ENCODE results near the gene INTS3. TPM values are rescaled to one million over a fixed set of nuclear protein-coding genes. Genes with fewer than 3 reads are reported as not detected.
"Not testable (repeated sequence)": the region's sequence is repeated elsewhere in the genome, so short reads cannot be mapped to it uniquely, and the experiment has no call there.

The INTS3 gene
- total RNA-seq, 1 donor from 2014 or later: 79.2 TPM

DNA sequence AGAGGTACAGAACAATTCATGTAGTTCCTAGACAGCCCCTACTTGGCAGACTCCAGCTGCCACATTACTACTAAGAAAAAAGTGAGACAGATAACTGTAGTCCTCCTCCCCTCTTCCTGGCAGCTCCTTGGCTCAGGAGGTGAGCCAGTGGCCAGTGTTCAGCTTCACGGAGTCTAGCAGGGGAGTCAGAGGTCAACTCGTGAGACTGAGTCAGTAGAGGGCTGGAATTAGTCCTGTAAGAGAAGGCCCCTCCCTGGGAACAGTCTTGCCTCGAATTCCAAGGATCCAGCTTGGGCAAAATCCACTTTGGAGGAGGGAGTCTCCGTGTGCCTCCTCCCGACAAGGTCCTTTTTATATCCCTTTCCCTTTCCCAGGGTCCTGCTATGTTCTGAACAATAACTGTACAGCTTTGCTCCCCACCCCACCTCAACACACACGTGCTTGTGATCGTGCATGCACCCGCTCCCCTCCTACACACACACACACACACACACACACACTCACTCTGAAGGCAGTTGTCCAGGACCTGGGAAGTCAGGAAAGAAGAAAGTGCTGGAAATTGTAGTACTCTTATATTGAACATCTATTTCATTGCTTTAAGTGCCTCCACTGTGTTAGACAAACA, 24.8 kb downstream of the INTS3 start:
- Mint-ChIP-seq H3K27me3 (ENCODE audit: low read depth) (no peaks in the 10 kb centered on the region), H3K27ac (ENCODE audit: unreplicated experiment) (peak overlapping the region; percentile 60), H3K4me1 (peaks cover 3% of the 10 kb centered on the region), H3K9me3 (no peaks in the 10 kb centered on the region), H3K4me3 (no peak overlapping the region), H3K36me3 (ENCODE audit: low read depth) (peaks cover 22% of the 10 kb centered on the region)
- TF ChIP-seq, protein P1, sequence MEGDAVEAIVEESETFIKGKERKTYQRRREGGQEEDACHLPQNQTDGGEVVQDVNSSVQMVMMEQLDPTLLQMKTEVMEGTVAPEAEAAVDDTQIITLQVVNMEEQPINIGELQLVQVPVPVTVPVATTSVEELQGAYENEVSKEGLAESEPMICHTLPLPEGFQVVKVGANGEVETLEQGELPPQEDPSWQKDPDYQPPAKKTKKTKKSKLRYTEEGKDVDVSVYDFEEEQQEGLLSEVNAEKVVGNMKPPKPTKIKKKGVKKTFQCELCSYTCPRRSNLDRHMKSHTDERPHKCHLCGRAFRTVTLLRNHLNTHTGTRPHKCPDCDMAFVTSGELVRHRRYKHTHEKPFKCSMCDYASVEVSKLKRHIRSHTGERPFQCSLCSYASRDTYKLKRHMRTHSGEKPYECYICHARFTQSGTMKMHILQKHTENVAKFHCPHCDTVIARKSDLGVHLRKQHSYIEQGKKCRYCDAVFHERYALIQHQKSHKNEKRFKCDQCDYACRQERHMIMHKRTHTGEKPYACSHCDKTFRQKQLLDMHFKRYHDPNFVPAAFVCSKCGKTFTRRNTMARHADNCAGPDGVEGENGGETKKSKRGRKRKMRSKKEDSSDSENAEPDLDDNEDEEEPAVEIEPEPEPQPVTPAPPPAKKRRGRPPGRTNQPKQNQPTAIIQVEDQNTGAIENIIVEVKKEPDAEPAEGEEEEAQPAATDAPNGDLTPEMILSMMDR (conservative IDR thresholded peaks at IDR 0.05): no peak
- no peak for DNase-seq (ENCODE audit: low read depth, low spot score)

DNA sequence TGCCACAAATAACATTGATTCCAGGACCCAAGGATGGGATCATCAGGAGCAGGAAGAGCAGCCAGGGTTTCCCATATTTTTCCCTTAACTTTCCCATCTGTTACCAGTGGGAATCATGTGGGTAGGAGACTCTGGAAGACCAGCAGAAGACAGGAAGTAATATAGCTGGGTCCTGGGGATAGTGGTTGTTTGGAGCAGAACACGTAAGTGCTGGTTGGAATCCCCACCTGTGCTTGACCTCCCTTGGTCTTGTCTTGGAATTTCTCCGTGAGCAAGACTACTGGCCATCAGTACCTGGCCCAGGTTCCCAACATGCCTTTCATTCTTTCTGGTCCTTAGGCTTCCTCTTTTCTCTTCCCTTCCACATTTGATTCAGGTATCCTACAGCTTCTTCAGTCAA, 26.4 kb downstream of the INTS3 start:
- H3K9me3 Mint-ChIP-seq: no peaks in the 10 kb centered on the region
- H3K27ac Mint-ChIP-seq (ENCODE audit: unreplicated experiment): no peak overlapping the region
- H3K4me3 Mint-ChIP-seq: no peak overlapping the region
- peaks cover 2% of the 10 kb centered on the region for H3K4me1 Mint-ChIP-seq
- peaks cover 28% of the 10 kb centered on the region for H3K36me3 Mint-ChIP-seq (ENCODE audit: low read depth)
- TF ChIP-seq, protein P1 (conservative IDR thresholded peaks at IDR 0.05): no peak
- DNase-seq (ENCODE audit: low read depth, low spot score): no peak
- H3K27me3 Mint-ChIP-seq (ENCODE audit: low read depth): no peaks in the 10 kb centered on the region

DNA sequence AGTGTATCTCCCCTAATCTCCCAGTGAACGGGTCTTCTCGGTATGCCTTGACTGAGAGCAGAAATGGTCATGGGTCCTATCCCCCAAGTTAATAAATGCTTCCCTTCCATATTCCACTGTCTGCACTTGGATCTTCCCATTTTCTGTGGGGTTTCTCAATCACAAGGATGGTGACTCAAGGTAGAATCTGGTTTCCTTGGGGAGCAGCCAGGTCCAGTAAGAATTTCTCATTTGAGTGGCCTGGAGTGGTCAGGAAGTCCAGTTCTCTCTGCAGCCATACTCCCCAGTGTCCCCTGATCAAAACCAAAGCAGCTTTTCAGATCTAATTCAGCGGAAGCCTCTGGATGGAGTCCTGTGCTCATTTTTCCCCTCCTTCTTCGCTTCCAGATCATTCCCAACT, 32.6 kb downstream of the INTS3 start:
- Mint-ChIP-seq H3K36me3 (ENCODE audit: low read depth) (peaks cover 16% of the 10 kb centered on the region), H3K4me1 (peaks cover 16% of the 10 kb centered on the region), H3K4me3 (no peak overlapping the region), H3K9me3 (no peaks in the 10 kb centered on the region), H3K27me3 (ENCODE audit: low read depth) (no peaks in the 10 kb centered on the region), H3K27ac (ENCODE audit: unreplicated experiment) (peak overlapping the region; percentile 83)
- TF ChIP-seq, protein P1 (conservative IDR thresholded peaks at IDR 0.05): no peak
- DNase-seq (ENCODE audit: low read depth, low spot score): no peak

DNA sequence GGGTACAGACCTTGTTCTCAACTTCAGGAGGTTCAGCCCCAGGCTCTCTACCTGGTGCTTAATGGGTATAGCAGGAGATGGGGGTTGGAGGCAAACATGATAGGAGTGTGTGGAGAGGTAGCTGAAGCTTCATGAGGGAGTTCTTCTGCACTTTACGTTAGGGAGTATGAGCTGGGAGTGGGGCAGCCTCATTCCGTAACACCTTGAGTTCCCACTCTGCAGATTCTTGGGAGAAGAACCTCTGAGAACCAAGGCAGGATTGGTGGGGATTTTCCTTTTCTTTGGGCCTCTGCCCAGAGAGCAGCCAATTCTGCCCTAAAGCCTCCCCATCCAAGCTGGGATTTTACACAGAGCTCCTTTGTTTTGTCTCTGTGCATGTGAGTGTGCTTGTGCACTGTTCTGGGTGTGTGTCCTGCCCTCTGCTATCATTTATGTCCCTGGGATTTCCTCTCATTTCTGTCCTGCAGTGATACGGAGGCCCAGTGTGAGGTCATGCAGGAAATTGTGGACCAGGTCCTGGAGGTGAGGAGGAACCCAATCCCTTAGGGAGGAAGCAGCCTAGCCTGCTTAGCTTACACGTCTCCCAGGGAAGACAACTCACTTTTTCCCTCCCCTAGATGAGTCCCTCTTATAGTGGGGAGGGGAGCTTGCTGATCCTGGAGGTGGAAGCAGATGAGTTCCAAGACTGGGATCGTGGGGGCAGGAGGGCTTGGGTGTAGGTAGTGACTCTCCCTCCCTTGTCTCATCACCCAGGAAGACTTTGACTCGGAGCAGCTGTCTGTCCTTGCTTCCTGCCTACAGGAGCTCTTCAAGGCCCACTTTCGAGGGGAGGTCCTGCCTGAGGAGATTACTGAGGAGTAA, 35.7 kb downstream of the INTS3 start:
- H3K9me3 Mint-ChIP-seq: no peaks in the 10 kb centered on the region
- DNase-seq (ENCODE audit: low read depth, low spot score): no peak
- H3K27ac Mint-ChIP-seq (ENCODE audit: unreplicated experiment): peak overlapping the region; percentile 95
- TF ChIP-seq, protein P1 (conservative IDR thresholded peaks at IDR 0.05): no peak
- no peaks in the 10 kb centered on the region for H3K27me3 Mint-ChIP-seq (ENCODE audit: low read depth)
- peaks cover 9% of the 10 kb centered on the region for H3K36me3 Mint-ChIP-seq (ENCODE audit: low read depth)
- peak overlapping the region; percentile 41 for H3K4me3 Mint-ChIP-seq
- H3K4me1 Mint-ChIP-seq: peaks cover 16% of the 10 kb centered on the region

DNA sequence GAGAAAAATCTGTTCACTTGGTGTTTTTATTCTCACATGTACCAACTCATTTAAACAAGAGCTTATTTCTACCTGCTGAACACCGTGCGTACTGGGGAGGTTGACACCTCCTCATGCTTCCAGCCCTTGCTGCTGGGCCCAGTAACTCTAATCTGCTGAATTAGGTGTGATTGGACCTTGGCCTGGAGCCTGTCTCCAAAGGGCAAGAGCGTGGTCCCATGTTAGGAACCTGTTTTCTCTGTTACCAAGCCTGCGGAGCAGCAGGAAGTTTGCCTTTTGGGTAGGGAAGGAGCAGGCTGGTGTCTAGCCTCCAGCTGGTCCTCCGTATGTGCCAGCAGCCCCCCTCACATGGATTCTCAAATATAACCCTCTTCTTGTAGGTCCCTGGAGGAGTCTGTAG, 36.5 kb downstream of the INTS3 start:
- DNase-seq (ENCODE audit: low read depth, low spot score): no peak
- peaks cover 16% of the 10 kb centered on the region for H3K4me1 Mint-ChIP-seq
- H3K27me3 Mint-ChIP-seq (ENCODE audit: low read depth): no peaks in the 10 kb centered on the region
- TF ChIP-seq, protein P1 (conservative IDR thresholded peaks at IDR 0.05): no peak
- H3K36me3 Mint-ChIP-seq (ENCODE audit: low read depth): peaks cover 9% of the 10 kb centered on the region
- H3K4me3 Mint-ChIP-seq: no peak overlapping the region
- no peaks in the 10 kb centered on the region for H3K9me3 Mint-ChIP-seq
- H3K27ac Mint-ChIP-seq (ENCODE audit: unreplicated experiment): peak overlapping the region; percentile 88

DNA sequence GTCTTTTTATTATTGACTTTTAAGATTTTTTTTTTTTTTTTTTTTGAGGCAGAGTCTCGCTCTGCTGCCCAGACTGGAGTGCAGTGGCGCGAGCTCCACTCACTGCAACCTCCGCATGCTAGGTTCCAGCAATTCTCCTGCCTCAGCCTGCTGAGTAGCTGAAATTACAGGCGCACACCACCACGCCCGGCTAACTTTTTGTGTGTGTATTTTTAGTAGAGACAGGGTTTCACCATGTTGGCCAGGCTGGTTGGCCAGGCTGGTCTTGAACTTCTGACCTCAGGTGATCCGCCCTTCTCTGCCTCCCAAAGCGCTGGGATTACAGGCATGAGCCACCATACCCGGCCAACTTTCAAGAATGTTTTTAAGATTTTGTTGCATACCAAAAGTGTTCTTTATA, 38.8 kb downstream of the INTS3 start:
- H3K4me3 Mint-ChIP-seq; H3K27me3 Mint-ChIP-seq (ENCODE audit: low read depth); H3K36me3 Mint-ChIP-seq (ENCODE audit: low read depth); H3K27ac Mint-ChIP-seq (ENCODE audit: unreplicated experiment); H3K9me3 Mint-ChIP-seq; DNase-seq (ENCODE audit: low read depth, low spot score): not testable (repeated sequence)
- H3K4me1 Mint-ChIP-seq: peaks cover 16% of the 10 kb centered on the region
